Measurements from ENCODE around the gene LRRC3C.

LRRC3C gene

GRCh38 chr17:39926588-39927100 lies 888 bp upstream of the LRRC3C start:
- no peaks in the 10 kb centered on the region for H3K27me3 ChIP-seq
- no peak for DNase-seq
- peaks cover 20% of the 10 kb centered on the region for H3K4me1 ChIP-seq
- H3K9me3 ChIP-seq: no peaks in the 10 kb centered on the region
- H3K36me3 ChIP-seq: peaks cover 18% of the 10 kb centered on the region
- peak overlapping the region; percentile 78 for H3K4me3 ChIP-seq (ENCODE audit: low read depth, low read length)
- TF ChIP-seq CTCF (IDR thresholded peaks at IDR 0.05; ENCODE audit: low read depth, low read length): no peak

- no peak for DNase-seq
- Histone ChIP-seq H3K9me3 (no peaks in the 10 kb centered on the region), H3K36me3 (peaks cover 7% of the 10 kb centered on the region), H3K4me3 (ENCODE audit: low read depth, low read length) (peak overlapping the region; percentile 78), H3K4me1 (peaks cover 20% of the 10 kb centered on the region), H3K27me3 (no peaks in the 10 kb centered on the region)
- TF ChIP-seq CTCF (IDR thresholded peaks at IDR 0.05; ENCODE audit: low read depth, low read length): no peak
These were observed 661 bp downstream of the LRRC3C start for GRCh38 chr17:39927929-39928857.

GRCh38 chr17:39928858-39929645 lies 1.5 kb downstream of the LRRC3C start:
- peaks cover 20% of the 10 kb centered on the region for H3K4me1 ChIP-seq
- no peak for DNase-seq
- H3K36me3 ChIP-seq: no peaks in the 10 kb centered on the region
- H3K9me3 ChIP-seq: no peaks in the 10 kb centered on the region
- H3K4me3 ChIP-seq (ENCODE audit: low read depth, low read length): no peak overlapping the region
- TF ChIP-seq CTCF (IDR thresholded peaks at IDR 0.05; ENCODE audit: low read depth, low read length): no peak
- no peaks in the 10 kb centered on the region for H3K27me3 ChIP-seq

- H3K4me1 ChIP-seq: peaks cover 15% of the 10 kb centered on the region
- no peak overlapping the region for H3K4me3 ChIP-seq (ENCODE audit: low read depth, low read length)
- H3K9me3 ChIP-seq: no peaks in the 10 kb centered on the region
- H3K36me3 ChIP-seq: no peaks in the 10 kb centered on the region
- no peaks in the 10 kb centered on the region for H3K27me3 ChIP-seq
- TF ChIP-seq CTCF (IDR thresholded peaks at IDR 0.05; ENCODE audit: low read depth, low read length): no peak
- no peak for DNase-seq
These were observed 2.3 kb downstream of the LRRC3C start for GRCh38 chr17:39929646-39930407.

- no peak for DNase-seq
- Histone ChIP-seq H3K36me3 (no peaks in the 10 kb centered on the region), H3K27me3 (no peaks in the 10 kb centered on the region), H3K4me1 (no peaks in the 10 kb centered on the region), H3K9me3 (no peaks in the 10 kb centered on the region), H3K4me3 (ENCODE audit: low read depth, low read length) (no peak overlapping the region)
- no peak for TF ChIP-seq CTCF (IDR thresholded peaks at IDR 0.05; ENCODE audit: low read depth, low read length)
These were observed 6.4 kb downstream of the LRRC3C start for GRCh38 chr17:39933912-39934311.
